Esophagus squamous epithelium (tissue), 4 donors: ENCODE data around the gene TAB3.

Source experiments
- CTCF ChIP-seq, 6 experiments: fragments of 450-650 bp in 4 of 6; fragments of 200-600 bp in 2 of 6; sonication (generic) in 2 of 6; IDR thresholded peaks; one replicate each; pipeline ENCODE4 v1.5.1; 2016 to 2019; ENCODE audit warnings: antibody characterized with exemption in 6 of 6, mild to moderate bottlenecking in 4 of 6, moderate library complexity in 4 of 6
- POLR2A ChIP-seq, 4 donors: fragments of 450-650 bp; IDR thresholded peaks; one replicate each; pipeline ENCODE4 v1.6.1; 2017; ENCODE audit warnings: antibody characterized with exemption in 4 of 4, mild to moderate bottlenecking in 4 of 4, moderate library complexity in 3 of 4

- TF ChIP-seq CTCF (IDR thresholded peaks at IDR 0.05) = no peak
- TF ChIP-seq POLR2A (IDR thresholded peaks at IDR 0.05) = no peak
Measured at GRCh38 chrX:30875957-30876356, 13.1 kb downstream of the TAB3 start.
